Neutrophil (primary cell): Measurements from ENCODE around the gene KANSL3.

Source experiments
- H3K27ac ChIP-seq: fragments of 200-600 bp; sonication (generic); 2 replicates; pipeline ENCODE4 v1.5.1; 2016; ENCODE audit warnings: mild to moderate bottlenecking, moderate library complexity
- H3K27me3 ChIP-seq: fragments of 200-600 bp; sonication (generic); 2 replicates; pipeline ENCODE4 v1.6.0; 2016; ENCODE audit warnings: mild to moderate bottlenecking
- H3K36me3 ChIP-seq: fragments of 200-600 bp; sonication (generic); 2 replicates; pipeline ENCODE4 v1.5.1; 2017
- H3K4me1 ChIP-seq, 2 experiments: fragments of 200-600 bp in 1 of 2; sonication (generic) in 1 of 2; 1 replicate in 1 of 2; 2 replicates in 1 of 2; pipeline versions ENCODE4 v1.5.1 to v1.6.1; 2013 to 2016; ENCODE audit warnings: low read depth in 1 of 2, low read length in 1 of 2, mild to moderate bottlenecking in 1 of 2, moderate library complexity in 1 of 2; ENCODE audit not compliant: control insufficient read depth in 1 of 2, insufficient read depth in 1 of 2
- H3K4me3 ChIP-seq, 2 experiments: fragments of 200-600 bp in 1 of 2; sonication (generic) in 1 of 2; 1 replicate in 1 of 2; 2 replicates in 1 of 2; pipeline ENCODE4 v1.5.1; 2013 to 2016; ENCODE audit warnings: low read depth in 1 of 2, low read length in 1 of 2, mild to moderate bottlenecking in 1 of 2, moderate library complexity in 1 of 2
- H3K9me3 ChIP-seq: fragments of 200-600 bp; sonication (generic); 2 replicates; pipeline ENCODE4 v1.5.1; 2016
- CTCF ChIP-seq: fragments of 200-600 bp; sonication (generic); IDR thresholded peaks from 2 replicates; pipeline ENCODE4 v1.5.1; 2016; ENCODE audit warnings: antibody characterized with exemption

The KANSL3 gene

GRCh38 chr2:96616535-96616934 lies 21.6 kb downstream of the KANSL3 start:
- Histone ChIP-seq H3K36me3 (peaks cover 53% of the 10 kb centered on the region), H3K9me3 (no peaks in the 10 kb centered on the region), H3K27ac (peak overlapping the region; percentile 82), H3K4me3 (no peak overlapping the region), H3K4me1 (peaks cover 0 to 12% of the 10 kb centered on the region in 2 experiments), H3K27me3 (no peaks in the 10 kb centered on the region)
- TF ChIP-seq CTCF = no peak

- peaks cover 57% of the 10 kb centered on the region for H3K36me3 ChIP-seq
- no peak overlapping the region for H3K4me3 ChIP-seq
- TF ChIP-seq CTCF = no peak
- peaks cover 0 to 12% of the 10 kb centered on the region in 2 experiments for H3K4me1 ChIP-seq
- H3K9me3 ChIP-seq = no peaks in the 10 kb centered on the region
- no peaks in the 10 kb centered on the region for H3K27me3 ChIP-seq
- H3K27ac ChIP-seq = peak overlapping the region; percentile 82
Measured at GRCh38 chr2:96616128-96616527, 22.0 kb downstream of the KANSL3 start.

GRCh38 chr2:96608469-96609455 lies 29.4 kb downstream of the KANSL3 start:
- Histone ChIP-seq H3K9me3 (no peaks in the 10 kb centered on the region), H3K4me3 (no peak overlapping the region), H3K36me3 (peaks cover 98% of the 10 kb centered on the region), H3K27ac (no peak overlapping the region), H3K4me1 (no peaks in the 10 kb centered on the region), H3K27me3 (no peaks in the 10 kb centered on the region)
- TF ChIP-seq CTCF = no peak

- TF ChIP-seq CTCF = no peak
- peaks cover 97% of the 10 kb centered on the region for H3K36me3 ChIP-seq
Measured at GRCh38 chr2:96604104-96604503, 34.0 kb downstream of the KANSL3 start.

GRCh38 chr2:96602330-96602823 lies 35.7 kb downstream of the KANSL3 start:
- no peak overlapping the region for H3K4me3 ChIP-seq
- TF ChIP-seq CTCF = no peak
- no peaks in the 10 kb centered on the region for H3K4me1 ChIP-seq
- peaks cover 94% of the 10 kb centered on the region for H3K36me3 ChIP-seq
- H3K27ac ChIP-seq = no peak overlapping the region
- H3K9me3 ChIP-seq = no peaks in the 10 kb centered on the region
- H3K27me3 ChIP-seq = no peaks in the 10 kb centered on the region

More at GRCh38 chr2:96604104-96604503, 34.0 kb downstream of the KANSL3 start:
- H3K4me1 ChIP-seq = no peaks in the 10 kb centered on the region
- H3K27me3 ChIP-seq = no peaks in the 10 kb centered on the region
- no peaks in the 10 kb centered on the region for H3K9me3 ChIP-seq
- no peak overlapping the region for H3K4me3 ChIP-seq
- H3K27ac ChIP-seq = no peak overlapping the region
